Caki2 (cell line): ENCODE measurements around the gene KIAA2012. TPM values are rescaled to one million over a fixed set of nuclear protein-coding genes. Genes with fewer than 3 reads are reported as not detected.

Experiments
- DNase-seq: peaks from one replicate; pipeline ENCODE4 v3.0.0-alpha.2; 2015; ENCODE audit warnings: low read depth
- in situ Hi-C: cut with HindIII; loops from 2 replicates; pipeline ENCODE4 v1.10.0; 2016; ENCODE audit warnings: low sequenced_read_pairs, low pct_unique_long_range_greater_than_20kb, mixed read lengths
- total RNA-seq: library from RNA; depleted of rRNA; stranded (reverse); fragments of >200 nt; shearing (Covaris generic); gene quantifications from 2 replicates; pipeline ENCODE4 v1.2.3, GENCODE V29; 2014; ENCODE audit warnings: low replicate concordance

KIAA2012 gene
- total RNA-seq, 1 experiment from 2014 or later, result not detected

GRCh38 chr2:202157211-202157990 lies 84.3 kb downstream of the KIAA2012 start:
- in situ Hi-C loops, result no loop called here
- DNase-seq, result no peak

- in situ Hi-C loops, result no loop called here
- no peak for DNase-seq
Measured at GRCh38 chr2:202158796-202159195, 85.7 kb downstream of the KIAA2012 start.

- in situ Hi-C loops, result no loop called here
- DNase-seq, result no peak
Measured at GRCh38 chr2:202161151-202161835, 88.2 kb downstream of the KIAA2012 start.

- in situ Hi-C loops, result no loop called here
- DNase-seq, result no peak
Measured at GRCh38 chr2:202164411-202164810, 91.4 kb downstream of the KIAA2012 start.

GRCh38 chr2:202165208-202165607 lies 92.2 kb downstream of the KIAA2012 start:
- in situ Hi-C loops, result no loop called here
- no peak for DNase-seq

- no peak for DNase-seq
- in situ Hi-C loops, result no loop called here
Measured at GRCh38 chr2:202165945-202166344, 92.9 kb downstream of the KIAA2012 start.

- in situ Hi-C loops, result no loop called here
- DNase-seq, result no peak
Measured at GRCh38 chr2:202169131-202169530, 96.1 kb downstream of the KIAA2012 start.

GRCh38 chr2:202169832-202170424 lies 96.9 kb downstream of the KIAA2012 start:
- DNase-seq, result no peak
- in situ Hi-C loops, result no loop called here

GRCh38 chr2:202171241-202171825 lies 98.3 kb downstream of the KIAA2012 start:
- no peak for DNase-seq
- in situ Hi-C loops, result no loop called here

- no peak for DNase-seq
- in situ Hi-C loops, result no loop called here
Measured at GRCh38 chr2:202172439-202173211, 99.6 kb downstream of the KIAA2012 start.

GRCh38 chr2:202178346-202178958 lies 105.4 kb downstream of the KIAA2012 start:
- in situ Hi-C loops, result no loop called here
- DNase-seq, result peak; percentile 61

GRCh38 chr2:202184557-202184956 lies 111.5 kb downstream of the KIAA2012 start:
- DNase-seq, result no peak
- in situ Hi-C loops, result no loop called here

- in situ Hi-C loops, result no loop called here
- no peak for DNase-seq
Measured at GRCh38 chr2:202185156-202185555, 112.1 kb downstream of the KIAA2012 start.

GRCh38 chr2:202186641-202187202 lies 113.7 kb downstream of the KIAA2012 start:
- peak; percentile 15 for DNase-seq
- in situ Hi-C loops, result no loop called here

- peak; percentile 86 for DNase-seq
- in situ Hi-C loops, result no loop called here
Measured at GRCh38 chr2:202187570-202187969, 114.5 kb downstream of the KIAA2012 start.

- no peak for DNase-seq
- in situ Hi-C loops, result no loop called here
Measured at GRCh38 chr2:202193305-202193704, 120.2 kb downstream of the KIAA2012 start.

- in situ Hi-C loops, result no loop called here
- DNase-seq, result no peak
Measured at GRCh38 chr2:202193881-202194353, 120.9 kb downstream of the KIAA2012 start.
